ENCODE results near the gene SUSD2.

- TF ChIP-seq CTCF (IDR thresholded peaks at IDR 0.05; ENCODE audit: poor library complexity) (no peak), EZH2phosphoT487 (IDR thresholded peaks at IDR 0.05; ENCODE audit: low read depth, severe bottlenecking, unreplicated experiment) (no peak), EZH2 (IDR thresholded peaks at IDR 0.05; ENCODE audit: borderline replicate concordance) (no peak)
Observed at GRCh38 chr22:24156141-24156912, 25.0 kb upstream of the SUSD2 start.
